AG10803 (cell line): ENCODE data around the gene BRAP.

Experiments used
- DNase-seq: peaks from one replicate; pipeline ENCODE4 v3.0.0; 2010; ENCODE audit warnings: low read depth
- H3K4me3 ChIP-seq: 2 replicates; pipeline ENCODE4 v1.5.1; 2011; ENCODE audit warnings: mild to moderate bottlenecking, low read length, control low read depth
- TF ChIP-seq, protein P1 (sequence below): conservative IDR thresholded peaks from 2 replicates; pipeline ENCODE4 v1.5.1; 2011; ENCODE audit warnings: mild to moderate bottlenecking, low read length, control low read depth, inconsistent platforms

The BRAP gene

DNA sequence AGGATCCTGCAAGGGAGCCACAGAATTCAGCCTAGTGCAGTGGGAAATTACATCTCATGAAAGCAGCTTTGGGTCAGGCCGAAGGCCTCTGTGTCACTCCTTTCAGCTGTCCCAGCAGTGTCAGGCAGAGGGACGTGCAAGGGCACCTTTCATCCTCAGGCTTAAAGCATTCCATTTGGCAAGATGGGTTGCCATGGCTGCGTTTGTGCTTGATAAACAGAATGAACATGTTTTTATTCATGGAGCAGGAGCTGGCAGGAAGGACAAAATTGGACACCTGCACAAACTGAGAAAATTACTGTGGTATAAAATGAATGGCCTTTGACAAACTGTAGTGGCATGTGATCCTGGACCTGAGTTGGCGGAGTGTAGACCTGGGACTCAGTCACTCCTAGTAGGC, 29.5 kb upstream of the BRAP start:
- H3K4me3 ChIP-seq, result no peak overlapping the region
- peak; percentile 3 for DNase-seq
- TF ChIP-seq, protein P1, sequence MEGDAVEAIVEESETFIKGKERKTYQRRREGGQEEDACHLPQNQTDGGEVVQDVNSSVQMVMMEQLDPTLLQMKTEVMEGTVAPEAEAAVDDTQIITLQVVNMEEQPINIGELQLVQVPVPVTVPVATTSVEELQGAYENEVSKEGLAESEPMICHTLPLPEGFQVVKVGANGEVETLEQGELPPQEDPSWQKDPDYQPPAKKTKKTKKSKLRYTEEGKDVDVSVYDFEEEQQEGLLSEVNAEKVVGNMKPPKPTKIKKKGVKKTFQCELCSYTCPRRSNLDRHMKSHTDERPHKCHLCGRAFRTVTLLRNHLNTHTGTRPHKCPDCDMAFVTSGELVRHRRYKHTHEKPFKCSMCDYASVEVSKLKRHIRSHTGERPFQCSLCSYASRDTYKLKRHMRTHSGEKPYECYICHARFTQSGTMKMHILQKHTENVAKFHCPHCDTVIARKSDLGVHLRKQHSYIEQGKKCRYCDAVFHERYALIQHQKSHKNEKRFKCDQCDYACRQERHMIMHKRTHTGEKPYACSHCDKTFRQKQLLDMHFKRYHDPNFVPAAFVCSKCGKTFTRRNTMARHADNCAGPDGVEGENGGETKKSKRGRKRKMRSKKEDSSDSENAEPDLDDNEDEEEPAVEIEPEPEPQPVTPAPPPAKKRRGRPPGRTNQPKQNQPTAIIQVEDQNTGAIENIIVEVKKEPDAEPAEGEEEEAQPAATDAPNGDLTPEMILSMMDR, result no peak

DNA sequence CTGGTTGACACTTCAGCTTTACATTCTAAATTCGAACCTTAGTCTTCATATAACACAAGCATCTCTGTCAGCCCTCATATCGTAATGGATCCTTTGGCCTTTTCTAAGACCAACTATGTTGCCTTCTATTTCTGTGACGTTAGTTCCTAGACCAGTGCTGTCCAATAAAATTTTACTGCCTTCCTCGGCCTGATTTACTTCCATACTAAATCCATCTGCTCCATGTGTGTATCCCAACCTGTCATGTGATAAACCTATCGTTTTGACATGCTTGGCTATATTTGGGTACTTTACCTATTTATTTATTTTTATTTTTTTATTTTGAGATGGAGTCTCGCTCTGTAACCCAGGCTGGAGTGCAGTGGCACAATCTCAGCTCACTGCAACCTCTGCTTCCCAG, 20.4 kb upstream of the BRAP start:
- no peak for DNase-seq
- TF ChIP-seq, protein P1, result no peak
- H3K4me3 ChIP-seq, result no peak overlapping the region

DNA sequence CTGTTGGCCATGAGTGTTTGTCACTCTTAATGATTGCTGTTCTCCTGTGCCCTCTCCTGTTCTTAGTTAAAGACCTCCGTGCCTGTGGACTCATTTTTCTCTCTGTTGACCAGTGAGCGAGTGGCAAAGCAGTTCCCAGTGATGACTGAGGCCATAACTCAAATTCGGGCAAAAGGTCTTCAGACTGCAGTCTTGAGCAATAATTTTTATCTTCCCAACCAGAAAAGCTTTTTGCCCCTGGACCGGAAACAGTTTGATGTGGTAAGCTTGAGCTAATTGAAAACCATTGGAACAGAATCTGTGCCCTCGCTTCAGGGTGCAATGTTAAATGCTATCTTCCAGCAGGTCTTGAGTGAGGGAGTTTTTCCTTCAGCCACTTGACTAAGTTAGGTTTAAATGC, 19.9 kb upstream of the BRAP start:
- TF ChIP-seq, protein P1, result no peak
- no peak for DNase-seq
- no peak overlapping the region for H3K4me3 ChIP-seq

- DNase-seq, result no peak
- TF ChIP-seq, protein P1, result no peak
- no peak overlapping the region for H3K4me3 ChIP-seq
Observed at GRCh38 chr12:111699962-111700361, 14.2 kb upstream of the BRAP start.

- H3K4me3 ChIP-seq, result no peak overlapping the region
- DNase-seq, result no peak
- TF ChIP-seq, protein P1, result no peak
Observed at GRCh38 chr12:111693818-111694217, 8.1 kb upstream of the BRAP start.

DNA sequence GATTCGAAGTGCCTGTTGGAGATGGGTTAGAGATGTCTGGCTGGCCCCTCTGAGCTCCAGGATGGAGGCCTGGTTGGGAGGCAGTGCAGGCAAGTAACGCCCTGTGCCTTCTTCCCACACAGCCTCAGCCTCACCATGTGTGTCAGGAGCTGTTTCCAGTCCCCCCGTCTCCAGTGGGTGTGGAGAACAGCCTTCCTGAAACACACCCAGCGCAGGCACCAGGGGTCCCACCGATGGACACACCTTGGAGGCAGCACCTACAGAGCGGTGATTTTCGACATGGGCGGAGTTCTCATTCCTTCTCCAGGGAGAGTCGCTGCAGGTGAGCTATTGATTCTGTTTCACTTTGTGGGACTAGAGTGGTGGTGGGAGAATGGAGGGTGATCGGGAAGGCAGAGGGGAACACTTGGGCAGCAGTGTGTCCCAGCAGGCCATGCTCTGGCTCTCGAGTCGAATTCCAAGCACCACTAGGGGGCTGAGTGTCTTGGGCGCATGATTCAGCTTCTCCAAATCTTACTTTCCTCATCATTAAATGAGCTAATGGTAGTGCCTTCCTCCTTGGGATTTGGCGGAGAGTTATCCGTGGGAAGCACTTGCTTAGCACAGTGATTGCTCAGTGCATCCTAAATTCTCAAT, 6.9 kb upstream of the BRAP start:
- no peak overlapping the region for H3K4me3 ChIP-seq
- TF ChIP-seq, protein P1, result peak; percentile 25
- no peak for DNase-seq

- TF ChIP-seq, protein P1, result no peak
- H3K4me3 ChIP-seq, result no peak overlapping the region
- DNase-seq, result no peak
Observed at GRCh38 chr12:111691262-111691661, 5.5 kb upstream of the BRAP start.
